Activated effector memory CD4-positive, alpha-beta T cell treated with anti-CD3 and anti-CD28 coated beads, Interleukin-2, amount 50 U/mL, for 16 hours (primary cell): ENCODE measurements around the gene FGA.

Source experiments
- DNase-seq: peaks from one replicate; pipeline ENCODE4 v3.0.0-alpha.2; 2020

The FGA gene

DNA sequence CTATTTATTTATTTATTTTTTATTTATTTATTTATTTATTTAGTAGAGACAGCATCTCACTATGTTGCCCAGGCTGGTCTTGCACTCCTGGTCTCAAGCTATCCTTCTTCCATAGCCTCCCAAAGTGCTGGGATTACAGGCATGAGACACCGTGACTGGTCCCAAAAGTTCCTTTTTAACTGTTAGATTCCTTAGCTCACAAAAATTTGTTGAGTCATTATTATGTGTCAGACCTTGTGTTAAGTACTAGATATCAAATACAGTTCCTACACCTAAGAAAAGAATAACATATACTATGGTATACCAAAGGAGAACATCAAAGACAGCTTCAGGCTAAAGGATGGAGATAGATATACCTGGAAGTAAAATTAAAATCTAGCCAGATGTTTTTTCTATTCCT is 11.6 kb downstream of the FGA start:
- no peak for DNase-seq

DNA sequence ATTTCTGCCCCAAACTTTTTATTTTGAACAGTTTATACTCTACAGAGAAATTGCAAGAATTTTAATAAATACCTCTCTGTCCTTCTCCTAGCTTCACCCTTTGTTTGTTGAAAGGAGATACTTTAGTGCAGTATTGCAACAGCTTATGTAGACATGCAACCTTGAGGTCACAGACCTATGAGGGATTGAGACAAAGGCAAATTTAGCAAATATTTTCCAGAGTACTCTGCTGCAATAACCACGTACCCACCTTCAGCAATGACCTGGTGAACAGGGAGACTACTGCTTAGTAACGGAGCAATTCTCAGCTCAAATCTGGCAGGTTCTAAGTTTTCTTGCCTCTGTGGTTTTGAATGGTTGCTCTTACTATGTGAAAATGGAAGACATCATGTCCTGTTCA is 13.2 kb downstream of the FGA start:
- DNase-seq, result no peak

DNA sequence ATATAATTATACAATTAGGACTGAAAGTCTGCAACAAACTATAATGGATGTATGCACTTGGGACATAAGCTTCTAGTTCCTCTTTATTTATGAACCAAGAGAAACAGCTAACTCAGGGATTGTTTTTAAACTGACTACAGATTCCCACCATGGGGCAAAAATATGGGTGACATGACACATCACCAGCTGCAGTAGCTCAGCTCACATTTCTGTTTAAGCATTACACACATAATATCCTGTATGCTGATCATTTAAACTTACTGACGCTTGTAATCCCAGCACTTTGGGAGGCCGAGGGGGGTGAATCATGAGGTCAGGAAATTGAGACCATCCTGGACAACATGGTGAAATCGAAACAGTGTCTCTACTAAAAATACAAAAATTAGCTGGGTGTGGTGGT is 16.2 kb downstream of the FGA start:
- no peak for DNase-seq

DNA sequence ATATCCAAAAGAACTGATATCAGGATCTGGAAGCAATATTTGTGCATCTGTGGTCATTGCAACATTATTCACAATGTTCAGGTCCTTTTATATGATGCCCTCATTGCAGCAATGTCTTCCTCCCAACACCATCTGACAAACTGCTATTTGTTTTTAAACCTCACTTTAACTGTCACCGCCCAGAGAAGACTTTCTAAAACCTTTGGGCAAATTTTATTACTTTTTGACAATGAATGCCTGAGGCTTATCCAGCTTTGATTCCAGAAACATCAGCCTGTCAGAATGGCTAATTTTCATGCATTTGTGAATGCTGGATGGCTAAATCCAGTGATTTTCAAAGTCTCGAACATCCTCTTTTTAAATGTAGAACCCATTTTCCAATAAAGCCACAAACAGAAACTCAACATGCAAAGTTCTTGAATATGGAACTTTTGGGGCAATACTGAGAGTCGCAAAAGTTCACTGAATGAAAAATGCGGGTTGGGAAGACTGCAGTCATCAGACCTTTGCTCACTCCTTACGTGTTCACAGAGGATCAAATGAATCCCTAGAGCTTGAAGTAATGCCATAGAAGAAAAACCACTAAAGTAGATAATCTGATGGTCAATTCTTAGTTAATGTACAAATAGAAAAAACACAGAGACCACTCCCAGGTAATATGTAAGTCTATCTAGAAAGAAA is 17.2 kb downstream of the FGA start:
- DNase-seq, result no peak

DNA sequence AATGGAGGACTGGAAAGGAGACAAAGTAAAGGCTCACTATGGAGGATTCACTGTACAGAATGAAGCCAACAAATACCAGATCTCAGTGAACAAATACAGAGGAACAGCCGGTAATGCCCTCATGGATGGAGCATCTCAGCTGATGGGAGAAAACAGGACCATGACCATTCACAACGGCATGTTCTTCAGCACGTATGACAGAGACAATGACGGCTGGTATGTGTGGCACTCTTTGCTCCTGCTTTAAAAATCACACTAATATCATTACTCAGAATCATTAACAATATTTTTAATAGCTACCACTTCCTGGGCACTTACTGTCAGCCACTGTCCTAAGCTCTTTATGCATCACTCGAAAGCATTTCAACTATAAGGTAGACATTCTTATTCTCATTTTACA is 21.0 kb downstream of the FGA start:
- no peak for DNase-seq

DNA sequence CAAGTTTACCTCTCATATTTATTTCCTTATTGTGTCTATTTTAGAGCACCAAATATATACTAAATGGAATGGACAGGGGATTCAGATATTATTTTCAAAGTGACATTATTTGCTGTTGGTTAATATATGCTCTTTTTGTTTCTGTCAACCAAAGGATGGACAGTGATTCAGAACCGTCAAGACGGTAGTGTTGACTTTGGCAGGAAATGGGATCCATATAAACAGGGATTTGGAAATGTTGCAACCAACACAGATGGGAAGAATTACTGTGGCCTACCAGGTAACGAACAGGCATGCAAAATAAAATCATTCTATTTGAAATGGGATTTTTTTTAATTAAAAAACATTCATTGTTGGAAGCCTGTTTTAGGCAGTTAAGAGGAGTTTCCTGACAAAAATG is 21.5 kb downstream of the FGA start:
- no peak for DNase-seq

DNA sequence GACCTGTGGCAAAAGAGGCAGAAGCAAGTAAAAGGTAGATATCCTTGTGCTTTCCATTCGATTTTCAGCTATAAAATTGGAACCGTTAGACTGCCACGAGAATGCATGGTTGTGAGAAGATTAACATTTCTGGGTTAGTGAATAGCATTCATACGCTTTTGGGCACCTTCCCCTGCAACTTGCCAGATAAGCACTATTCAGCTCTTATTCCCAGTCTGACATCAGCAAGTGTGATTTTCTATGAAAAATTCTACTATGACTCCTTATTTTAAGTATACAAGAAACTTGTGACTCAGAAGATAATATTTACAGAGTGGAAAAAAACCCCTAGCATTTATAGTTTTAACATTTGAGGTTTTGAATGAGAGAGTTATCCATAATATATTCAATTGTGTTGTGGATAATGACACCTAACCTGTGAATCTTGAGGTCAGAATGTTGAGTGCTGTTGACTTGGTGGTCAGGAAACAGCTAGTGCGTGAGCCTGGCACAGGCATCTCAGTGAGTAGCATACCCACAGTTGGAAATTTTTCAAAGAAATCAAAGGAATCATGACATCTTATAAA is 23.8 kb downstream of the FGA start:
- no peak for DNase-seq

DNA sequence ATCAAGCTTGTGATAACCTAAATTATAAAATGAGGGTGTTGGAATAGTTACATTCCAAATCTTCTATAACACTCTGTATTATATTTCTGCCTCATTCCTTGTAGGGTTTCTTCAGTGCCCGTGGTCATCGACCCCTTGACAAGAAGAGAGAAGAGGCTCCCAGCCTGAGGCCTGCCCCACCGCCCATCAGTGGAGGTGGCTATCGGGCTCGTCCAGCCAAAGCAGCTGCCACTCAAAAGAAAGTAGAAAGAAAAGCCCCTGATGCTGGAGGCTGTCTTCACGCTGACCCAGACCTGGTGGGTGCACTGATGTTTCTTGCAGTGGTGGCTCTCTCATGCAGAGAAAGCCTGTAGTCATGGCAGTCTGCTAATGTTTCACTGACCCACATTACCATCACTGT is 24.8 kb downstream of the FGA start:
- DNase-seq, result no peak

DNA sequence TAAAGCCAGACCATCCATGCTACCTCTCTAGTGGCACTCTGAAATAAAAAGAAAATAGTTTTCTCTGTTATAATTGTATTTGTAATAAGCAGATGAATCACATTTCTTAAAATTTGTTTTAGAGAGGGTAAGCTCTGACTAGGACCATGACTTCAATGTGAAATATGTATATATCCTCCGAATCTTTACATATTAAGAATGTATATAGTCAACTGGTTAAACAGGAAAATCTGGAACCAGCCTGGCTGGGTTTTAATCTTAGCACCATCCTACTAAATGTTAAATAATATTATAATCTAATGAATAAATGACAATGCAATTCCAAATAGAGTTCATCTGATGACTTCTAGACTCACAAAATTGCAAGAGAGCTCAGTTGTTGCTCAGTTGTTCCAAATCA is 26.2 kb downstream of the FGA start:
- no peak for DNase-seq

DNA sequence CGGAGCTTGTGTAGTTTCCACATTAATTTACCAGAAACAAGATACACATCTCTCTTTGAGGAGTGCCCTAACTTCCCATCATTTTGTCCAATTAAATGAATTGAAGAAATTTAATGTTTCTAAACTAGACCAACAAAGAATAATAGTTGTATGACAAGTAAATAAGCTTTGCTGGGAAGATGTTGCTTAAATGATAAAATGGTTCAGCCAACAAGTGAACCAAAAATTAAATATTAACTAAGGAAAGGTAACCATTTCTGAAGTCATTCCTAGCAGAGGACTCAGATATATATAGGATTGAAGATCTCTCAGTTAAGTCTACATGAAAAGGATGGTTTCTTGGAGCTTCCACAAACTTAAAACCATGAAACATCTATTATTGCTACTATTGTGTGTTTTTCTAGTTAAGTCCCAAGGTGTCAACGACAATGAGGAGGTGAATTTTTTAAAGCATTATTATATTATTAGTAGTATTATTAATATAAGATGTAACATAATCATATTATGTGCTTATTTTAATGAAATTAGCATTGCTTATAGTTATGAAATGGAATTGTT is 27.8 kb downstream of the FGA start, which contains the start of gene FGB:
FGB (plus strand) TSS at position 315 of the 558 bp plus-strand sequence; CDS start at position 323, 8 bp downstream.
- DNase-seq, result no peak

DNA sequence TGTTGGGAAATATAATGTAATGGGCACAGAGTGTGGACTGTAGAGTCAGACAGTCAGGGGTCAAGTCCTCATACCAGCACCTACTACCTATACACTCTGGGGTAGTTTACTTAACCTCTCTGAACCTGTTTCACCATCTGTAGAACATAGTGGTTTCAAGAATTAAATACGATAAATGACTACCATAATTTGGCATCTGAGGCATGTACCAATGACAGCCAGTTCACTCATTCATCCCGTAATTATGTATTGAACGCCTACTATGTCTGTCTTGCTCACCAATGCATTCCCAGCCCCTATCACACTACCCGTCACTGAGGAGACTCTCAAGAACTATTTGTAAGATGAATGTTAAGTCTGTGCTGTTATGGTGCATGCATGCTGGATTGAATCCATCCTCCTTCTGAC is 29.7 kb downstream of the FGA start:
- no peak for DNase-seq

DNA sequence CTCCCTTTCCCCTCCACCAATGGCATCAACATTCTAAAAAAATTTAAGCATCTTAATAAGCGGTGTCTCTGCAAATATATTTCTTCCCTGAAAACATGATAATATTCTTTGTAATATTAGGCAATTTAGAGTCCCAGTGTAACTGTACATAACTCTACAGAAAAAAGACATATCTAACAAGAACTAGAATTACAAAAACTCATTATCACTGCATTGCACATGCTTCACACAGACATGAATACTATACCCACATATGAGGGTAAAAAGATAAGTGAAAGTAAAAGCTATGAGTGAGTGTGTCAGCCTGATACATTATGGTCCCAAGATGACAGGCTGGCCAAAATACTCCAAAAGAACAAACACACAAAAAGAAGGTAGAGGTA is 30.1 kb downstream of the FGA start:
- DNase-seq, result no peak

DNA sequence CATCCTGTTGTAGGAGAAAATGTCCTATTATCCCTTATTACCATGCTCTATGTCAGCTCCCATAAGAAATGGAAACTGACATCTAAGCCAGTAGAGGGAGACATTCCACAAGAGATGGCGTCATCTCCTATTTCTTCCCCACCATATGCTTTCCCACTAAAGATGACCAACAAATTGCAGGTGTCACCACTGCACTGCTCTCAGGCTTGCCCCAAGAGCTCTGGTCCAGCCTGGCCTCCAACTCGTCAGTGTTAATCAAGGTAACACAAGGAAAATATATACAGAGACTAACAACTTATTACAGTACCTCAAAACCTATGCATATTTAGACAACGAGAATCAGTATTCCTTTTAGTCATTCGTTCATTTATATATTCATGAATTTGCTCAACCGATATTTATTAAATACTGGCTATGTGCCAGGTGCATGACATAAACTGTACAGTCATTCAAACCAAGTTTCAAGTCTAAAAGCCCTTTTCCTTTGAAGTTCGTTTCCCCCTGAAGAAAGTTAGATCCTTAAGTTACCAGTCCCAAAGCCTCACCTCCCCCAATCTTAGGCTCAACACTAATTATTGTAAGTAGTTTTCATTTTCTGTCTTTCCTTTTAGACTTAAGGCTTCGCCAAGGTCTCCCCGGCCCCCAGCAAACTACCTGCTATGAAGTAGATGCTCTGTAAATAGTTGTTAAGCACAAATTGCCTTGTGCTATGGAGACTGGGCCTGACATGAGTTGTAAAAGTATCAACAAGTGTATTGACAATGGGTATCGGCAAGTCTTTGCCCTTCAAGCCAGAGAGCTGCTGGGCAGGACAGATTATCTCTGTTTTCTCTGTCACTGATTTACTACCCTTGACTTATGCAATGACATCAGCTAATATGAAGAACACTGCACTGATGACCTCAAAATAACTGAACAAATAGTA is 30.8 kb downstream of the FGA start:
- DNase-seq, result no peak

DNA sequence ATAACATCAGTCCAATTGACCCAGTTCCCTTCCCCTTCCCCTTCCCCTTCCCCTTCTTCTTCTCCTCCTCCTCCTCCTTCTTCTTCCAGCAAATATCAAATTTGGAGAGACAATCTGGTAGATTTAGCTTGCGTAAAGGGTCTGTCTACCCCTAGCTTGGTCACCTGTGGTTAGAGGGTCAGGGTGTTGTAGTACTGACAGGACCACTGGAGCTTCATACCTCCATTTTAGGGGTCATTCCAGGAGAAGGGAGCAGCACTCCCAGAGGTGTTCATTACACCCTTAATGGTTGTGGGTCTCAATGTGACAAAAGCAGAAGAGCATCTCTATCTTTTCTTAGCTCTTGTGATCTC is 31.4 kb downstream of the FGA start:
- DNase-seq, result no peak

DNA sequence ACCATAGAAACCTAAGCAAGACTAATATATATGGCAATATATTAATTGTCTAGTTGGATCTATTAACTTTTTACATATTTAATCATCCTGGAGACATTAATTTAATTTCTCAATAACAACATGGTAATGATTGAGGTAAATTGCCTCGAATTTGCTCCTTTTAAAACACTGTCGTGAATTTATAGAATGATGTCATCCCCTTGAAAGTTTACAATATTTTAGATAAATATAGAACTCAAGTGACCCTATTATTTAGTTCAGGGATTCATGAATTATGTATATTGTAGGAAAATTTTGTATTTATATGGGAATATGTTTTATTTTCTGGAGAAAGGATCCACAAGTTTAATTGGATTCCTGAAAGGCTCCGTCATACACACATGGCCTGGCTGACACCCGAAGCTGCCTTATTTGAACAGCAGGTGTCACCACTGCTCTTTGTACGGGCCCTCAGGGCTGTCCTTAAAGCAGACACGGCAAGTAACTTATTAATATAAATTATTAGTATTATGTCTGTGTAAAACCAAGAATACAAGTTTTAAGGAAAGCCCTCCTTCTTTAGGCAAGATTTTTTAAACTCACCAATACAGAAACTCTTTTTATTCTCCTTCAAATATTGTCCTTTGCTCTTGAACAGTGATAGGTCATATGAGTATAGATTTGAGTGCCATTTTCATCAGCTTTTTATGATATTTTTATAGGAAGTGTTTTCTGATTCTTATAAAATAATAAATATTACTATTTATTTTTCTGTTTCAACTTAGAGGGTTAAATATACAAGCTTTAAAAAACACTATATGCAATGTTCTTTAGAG is 38.5 kb downstream of the FGA start:
- DNase-seq, result peak; percentile 88

DNA sequence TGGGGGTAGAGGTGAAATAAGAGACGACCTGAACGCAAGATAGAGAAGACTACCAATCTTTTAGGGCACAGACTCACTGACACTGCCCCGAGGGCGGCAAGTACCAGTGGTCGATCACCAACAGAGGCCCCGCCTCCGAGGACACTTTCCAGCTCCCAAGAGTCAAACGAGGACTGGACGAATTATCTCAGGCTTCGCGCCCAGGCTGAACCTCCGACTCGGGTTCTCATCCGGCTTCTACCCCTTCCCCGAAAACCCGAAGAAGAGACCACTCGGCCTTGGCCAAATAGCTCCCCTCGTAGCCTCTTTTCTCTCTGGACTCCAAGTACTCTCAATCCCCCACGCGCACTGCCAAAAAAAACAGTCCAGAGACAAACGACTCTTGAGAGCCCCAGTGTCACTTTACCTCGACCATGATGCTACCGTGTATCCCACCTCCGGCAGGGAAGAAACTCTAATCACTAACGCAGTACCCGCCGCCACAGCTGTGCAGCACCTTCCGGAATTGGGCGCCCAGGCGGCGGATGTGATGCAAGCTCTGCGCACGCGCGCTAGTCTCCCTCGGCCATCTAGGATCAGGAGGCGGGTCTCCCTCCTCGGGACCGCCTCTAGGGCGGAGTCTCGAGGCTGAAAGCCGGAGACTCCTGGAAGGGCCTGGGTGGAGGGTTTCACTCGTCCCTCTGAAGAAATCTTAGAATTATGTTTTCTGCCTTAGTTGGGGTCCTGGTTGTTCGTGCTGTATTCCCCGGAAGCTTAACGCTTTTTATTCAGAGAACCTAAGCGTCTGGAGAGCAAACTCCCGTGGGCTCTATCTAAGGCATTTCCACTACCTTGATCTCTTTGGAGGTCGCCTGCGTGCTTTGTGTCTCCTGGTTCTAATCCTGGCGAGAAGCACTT is 40.4 kb downstream of the FGA start, which contains the start of gene PLRG1:
PLRG1 (minus strand) TSS at position 507 of the 897 bp plus-strand sequence; CDS start at position 415, 92 bp downstream.
- peak; percentile 99 for DNase-seq

DNA sequence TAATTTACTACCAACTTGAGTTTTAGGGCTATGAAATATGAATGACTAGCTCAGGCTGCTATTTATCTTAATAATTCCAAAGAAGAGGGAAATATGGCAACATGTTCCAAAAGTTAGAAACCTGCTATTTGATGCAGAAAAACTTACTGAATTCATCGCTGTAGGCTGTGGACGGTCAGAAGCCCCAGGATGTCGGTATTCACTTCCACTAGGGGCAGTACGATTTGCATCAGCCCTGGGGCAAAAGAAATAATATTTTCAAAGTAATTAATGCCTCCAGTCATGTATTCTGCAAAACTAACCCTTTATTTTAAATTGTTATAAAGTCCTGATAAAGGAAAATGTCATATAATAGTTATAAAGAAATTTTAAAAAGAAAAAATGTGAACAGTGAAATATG is 44.9 kb downstream of the FGA start:
- DNase-seq, result no peak

DNA sequence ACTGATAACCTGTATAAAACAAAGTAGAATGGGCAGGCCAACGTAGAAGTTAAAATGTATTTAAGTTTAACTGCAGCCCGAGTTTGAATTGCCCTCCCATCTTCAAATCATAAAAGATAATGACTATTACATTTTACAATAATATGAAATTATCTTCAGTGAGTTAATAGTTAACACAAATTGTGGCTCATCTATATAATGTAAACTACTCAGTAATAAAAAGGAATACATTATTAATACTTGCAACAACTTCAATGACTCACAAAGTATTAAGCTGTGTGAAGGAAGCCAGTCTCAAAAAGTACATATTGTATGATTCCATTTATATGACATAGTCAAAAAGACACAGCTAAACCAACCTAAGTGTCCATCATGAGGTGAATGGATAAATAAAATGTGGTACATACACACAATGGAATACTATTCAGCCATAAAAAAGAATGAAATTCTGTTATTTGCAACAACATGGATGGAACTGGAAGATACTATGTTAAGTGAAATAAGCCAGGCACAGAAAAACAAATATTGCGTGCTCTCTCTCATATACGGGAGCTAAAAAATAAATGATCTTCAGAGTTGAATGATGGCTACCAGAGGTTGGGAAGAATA is 48.2 kb downstream of the FGA start:
- DNase-seq, result no peak
